Suppressor macrophage treated with lipopolysaccharide for 4 hours (primary cell): ENCODE measurements around the gene SYNDIG1L.

Experiments used
- DNase-seq: peaks from one replicate; pipeline ENCODE4 v3.0.0-alpha.2; 2020

Gene SYNDIG1L

DNA sequence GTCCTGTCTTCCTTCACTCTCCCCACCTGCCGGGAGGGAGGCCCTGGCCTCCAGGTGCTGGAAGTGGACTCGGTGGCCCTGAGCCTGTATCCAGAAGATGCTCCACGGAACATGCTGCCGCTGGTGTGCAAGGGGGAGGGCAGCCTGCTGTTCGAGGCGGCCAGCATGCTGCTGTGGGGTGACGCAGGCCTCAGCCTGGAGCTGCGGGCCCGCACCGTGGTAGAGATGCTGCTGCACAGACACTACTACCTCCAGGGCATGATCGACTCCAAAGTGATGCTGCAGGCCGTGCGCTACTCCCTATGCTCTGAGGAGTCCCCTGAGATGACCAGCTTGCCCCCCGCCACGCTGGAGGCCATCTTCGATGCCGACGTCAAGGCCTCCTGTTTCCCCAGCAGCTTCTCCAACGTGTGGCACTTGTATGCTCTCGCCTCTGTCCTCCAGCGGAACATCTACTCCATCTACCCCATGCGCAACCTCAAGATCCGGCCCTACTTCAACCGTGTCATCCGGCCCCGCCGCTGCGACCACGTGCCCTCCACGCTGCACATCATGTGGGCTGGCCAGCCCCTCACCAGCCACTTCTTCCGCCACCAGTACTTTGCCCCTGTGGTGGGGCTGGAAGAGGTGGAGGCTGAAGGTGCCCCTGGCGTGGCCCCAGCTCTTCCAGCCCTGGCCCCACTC, 69.0 kb downstream of the SYNDIG1L start:
- no peak for DNase-seq
